Breast epithelium (tissue), 4 donors: Measurements from ENCODE around the gene AHRR. TPM values are rescaled to one million over a fixed set of nuclear protein-coding genes. Genes with fewer than 3 reads are reported as not detected.
A peak's percentile ranks its signal among the peaks of the same experiment; 100 is the strongest.

Source experiments
- DNase-seq, 2 donors: peaks; one replicate each; pipeline ENCODE4 v3.0.0-alpha.2; 2019; ENCODE audit warnings: low spot score in 2 of 2
- H3K27ac ChIP-seq, 2 donors: fragments of 200-600 bp; sonication (generic) in 1 of 2; one replicate each; pipeline ENCODE4 v1.5.1; 2016 to 2019; ENCODE audit warnings: mild to moderate bottlenecking in 1 of 2
- H3K27me3 ChIP-seq, 2 donors: fragments of 200-600 bp; sonication (generic) in 1 of 2; one replicate each; pipeline versions ENCODE4 v1.5.1 to v1.6.0; 2017 to 2019; ENCODE audit warnings: control low read depth in 1 of 2, mild to moderate bottlenecking in 1 of 2
- H3K36me3 ChIP-seq: fragments of 200-600 bp; one replicate; pipeline ENCODE4 v1.5.1; 2019
- H3K4me1 ChIP-seq, 2 donors: fragments of 200-600 bp; sonication (generic); one replicate each; pipeline ENCODE4 v1.5.1; 2016 to 2019; ENCODE audit warnings: control low read depth in 1 of 2
- H3K4me3 ChIP-seq, 3 donors: fragments of 200-600 bp; sonication (generic); 1 replicate in 2 of 3; 2 replicates in 1 of 3; pipeline ENCODE4 v1.5.1; 2016 to 2019; ENCODE audit warnings: mild to moderate bottlenecking in 3 of 3, moderate library complexity in 2 of 3
- H3K9me3 ChIP-seq, 2 donors: fragments of 200-600 bp; sonication (generic) in 1 of 2; one replicate each; pipeline ENCODE4 v1.5.1; 2016 to 2019; ENCODE audit warnings: control low read depth in 1 of 2
- POLR2A ChIP-seq: fragments of 450-650 bp; IDR thresholded peaks from one replicate; pipeline ENCODE4 v1.6.1; 2016; ENCODE audit warnings: antibody characterized with exemption, mild to moderate bottlenecking, moderate library complexity
- POLR2AphosphoS5 ChIP-seq, 3 donors: sonication (generic); formaldehyde crosslinking; IDR thresholded peaks; one replicate each; pipeline ENCODE4 v1.6.1; 2017; ENCODE audit warnings: antibody characterized with exemption in 3 of 3
- intact Hi-C: fragments of 100-400 bp; cut with DNase I; formaldehyde crosslinking; loops from one replicate; pipeline ENCODE4 v1.15.1; 2023; ENCODE audit warnings: low total_unique reads
- total RNA-seq, 3 donors: library from RNA; depleted of rRNA; stranded (reverse); fragments of >200 nt; gene quantifications; one replicate each; pipeline ENCODE4 v1.1.0, GENCODE V29; 2016
- TF ChIP-seq, protein P1 (sequence below), 3 donors: fragments of 450-650 bp; IDR thresholded peaks; one replicate each; pipeline ENCODE4 v1.5.1; 2016 to 2017; ENCODE audit warnings: antibody characterized with exemption in 3 of 3, mild to moderate bottlenecking in 3 of 3, moderate library complexity in 3 of 3

AHRR gene
- total RNA-seq, 3 donors from 2014 or later: 0.88 to 0.98 TPM; not detected in 1

DNA sequence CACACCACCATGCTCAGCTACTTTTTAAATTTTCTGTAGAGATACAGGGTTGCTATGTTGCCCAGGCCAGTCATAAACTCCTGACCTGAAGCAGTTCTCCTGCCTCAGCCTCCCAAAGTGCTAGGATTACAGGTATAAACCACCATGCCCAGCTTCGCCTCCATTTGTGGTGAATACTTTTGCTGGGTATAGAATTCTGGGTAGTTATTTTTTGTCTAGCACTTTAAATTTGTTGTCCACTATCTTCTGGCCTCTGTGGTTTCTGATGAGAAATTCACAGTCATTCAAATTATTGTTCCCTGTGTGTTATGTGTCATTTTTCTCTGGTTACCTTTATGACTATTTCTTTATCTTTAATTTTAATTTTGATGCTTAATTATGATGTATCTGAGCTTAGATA is 63.8 kb downstream of the AHRR start:
- Histone ChIP-seq H3K9me3 (peaks cover 8 to 17% of the 10 kb centered on the region in 2 donors), H3K4me3 (no peak overlapping the region), H3K36me3 (no peaks in the 10 kb centered on the region), H3K27me3 (no peaks in the 10 kb centered on the region), H3K27ac (no peak overlapping the region), H3K4me1 (no peaks in the 10 kb centered on the region)
- TF ChIP-seq POLR2A: no peak
- TF ChIP-seq, protein P1, sequence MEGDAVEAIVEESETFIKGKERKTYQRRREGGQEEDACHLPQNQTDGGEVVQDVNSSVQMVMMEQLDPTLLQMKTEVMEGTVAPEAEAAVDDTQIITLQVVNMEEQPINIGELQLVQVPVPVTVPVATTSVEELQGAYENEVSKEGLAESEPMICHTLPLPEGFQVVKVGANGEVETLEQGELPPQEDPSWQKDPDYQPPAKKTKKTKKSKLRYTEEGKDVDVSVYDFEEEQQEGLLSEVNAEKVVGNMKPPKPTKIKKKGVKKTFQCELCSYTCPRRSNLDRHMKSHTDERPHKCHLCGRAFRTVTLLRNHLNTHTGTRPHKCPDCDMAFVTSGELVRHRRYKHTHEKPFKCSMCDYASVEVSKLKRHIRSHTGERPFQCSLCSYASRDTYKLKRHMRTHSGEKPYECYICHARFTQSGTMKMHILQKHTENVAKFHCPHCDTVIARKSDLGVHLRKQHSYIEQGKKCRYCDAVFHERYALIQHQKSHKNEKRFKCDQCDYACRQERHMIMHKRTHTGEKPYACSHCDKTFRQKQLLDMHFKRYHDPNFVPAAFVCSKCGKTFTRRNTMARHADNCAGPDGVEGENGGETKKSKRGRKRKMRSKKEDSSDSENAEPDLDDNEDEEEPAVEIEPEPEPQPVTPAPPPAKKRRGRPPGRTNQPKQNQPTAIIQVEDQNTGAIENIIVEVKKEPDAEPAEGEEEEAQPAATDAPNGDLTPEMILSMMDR (IDR thresholded peaks at IDR 0.05): no peak
- TF ChIP-seq POLR2AphosphoS5 (IDR thresholded peaks at IDR 0.05): no peak
- intact Hi-C loops: no loop called here
- no peak for DNase-seq

DNA sequence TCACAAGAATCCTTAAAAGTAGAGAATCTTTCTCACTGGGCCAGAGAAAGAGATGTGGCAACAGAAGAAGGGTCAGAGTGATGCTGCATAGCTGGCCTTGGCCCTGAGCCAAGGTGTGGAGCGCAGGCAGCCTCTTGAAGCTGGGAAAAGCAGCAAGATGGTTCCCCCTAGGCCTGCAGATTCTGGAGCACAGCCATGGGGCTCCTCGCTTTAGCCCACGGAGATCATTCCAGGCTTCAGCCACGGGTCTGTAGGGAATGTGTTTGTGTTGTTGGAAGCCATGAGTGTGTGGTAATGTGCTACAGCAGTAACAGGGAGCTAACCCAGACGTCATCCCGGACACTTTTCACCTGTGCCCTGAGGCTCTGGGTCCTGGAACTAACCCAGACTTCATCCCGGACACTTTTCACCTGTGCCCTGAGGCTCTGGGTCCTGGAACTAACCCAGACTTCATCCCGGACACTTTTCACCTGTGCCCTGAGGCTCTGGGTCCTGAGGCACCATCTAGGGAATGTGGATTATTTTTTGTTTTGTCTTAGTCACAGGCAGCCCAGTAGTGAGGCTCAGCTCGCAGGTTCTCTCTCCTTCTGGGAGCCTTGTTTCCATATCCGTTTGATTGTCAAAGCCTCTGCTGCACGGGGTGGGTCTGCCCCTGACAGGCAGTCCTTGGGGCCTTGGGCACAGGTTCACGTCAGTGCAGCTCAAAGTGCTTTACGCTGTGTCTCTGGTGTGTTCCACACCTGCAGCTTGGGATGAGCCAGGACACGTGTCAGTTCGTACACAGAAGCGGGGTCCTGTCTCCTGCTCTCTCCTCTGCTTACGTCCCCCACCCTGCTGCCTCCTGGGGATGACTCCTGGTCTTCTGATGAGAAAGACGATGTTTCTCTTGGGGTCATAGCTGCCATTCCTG is 65.2 kb downstream of the AHRR start:
- Histone ChIP-seq H3K9me3 (peaks cover 8 to 16% of the 10 kb centered on the region in 2 donors), H3K36me3 (no peaks in the 10 kb centered on the region), H3K4me1 (no peaks in the 10 kb centered on the region), H3K4me3 (peak overlapping the region in 1 of 3 donors; percentile 25), H3K27ac (peak overlapping the region in 1 of 2 donors; percentile 42), H3K27me3 (no peaks in the 10 kb centered on the region)
- DNase-seq: peak in 1 of 2 donors; percentile 18
- TF ChIP-seq POLR2AphosphoS5 (IDR thresholded peaks at IDR 0.05) (no peak), POLR2A (no peak)
- TF ChIP-seq, protein P1 (IDR thresholded peaks at IDR 0.05): no peak
- intact Hi-C loops: no loop called here

DNA sequence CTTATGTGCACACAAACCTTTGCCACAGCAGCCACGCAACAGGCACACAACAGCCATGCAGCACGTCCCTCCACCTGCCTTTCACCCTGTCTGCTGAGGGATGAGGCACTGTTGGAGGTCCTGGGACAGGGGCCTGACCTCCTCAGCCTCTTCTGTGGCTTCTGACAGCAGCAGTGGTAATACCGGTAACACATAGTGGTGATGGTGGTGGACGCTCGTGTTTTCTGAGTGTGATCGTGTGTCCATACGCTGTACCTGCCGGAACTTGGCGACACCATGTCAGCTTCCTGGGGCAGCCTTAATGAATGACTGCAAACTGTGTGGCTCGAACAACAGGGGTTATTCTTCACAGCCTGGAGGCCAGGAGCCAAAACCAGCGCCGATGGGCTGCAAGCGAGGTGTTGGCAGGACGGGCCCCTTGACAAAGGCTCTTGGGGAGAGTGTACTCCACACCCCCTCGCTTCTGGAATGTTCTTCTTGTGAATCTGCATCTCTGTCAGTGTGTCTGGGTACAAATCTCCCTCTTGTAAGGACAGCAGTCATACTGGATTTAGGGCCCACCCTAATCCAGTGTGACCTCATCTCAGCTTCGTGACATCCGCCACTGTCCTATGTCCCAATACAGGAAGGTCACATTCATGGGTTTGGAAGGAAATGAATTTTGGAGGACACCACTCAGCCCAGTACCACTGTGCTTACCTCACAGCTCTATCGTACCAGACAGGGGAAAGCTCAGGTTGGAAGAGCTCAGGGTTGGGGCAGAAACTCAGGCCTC is 66.2 kb downstream of the AHRR start:
- TF ChIP-seq POLR2A (no peak), POLR2AphosphoS5 (IDR thresholded peaks at IDR 0.05) (no peak)
- TF ChIP-seq, protein P1 (IDR thresholded peaks at IDR 0.05): no peak
- Histone ChIP-seq H3K27ac (no peak overlapping the region), H3K4me3 (no peak overlapping the region), H3K27me3 (no peaks in the 10 kb centered on the region), H3K36me3 (no peaks in the 10 kb centered on the region), H3K4me1 (no peaks in the 10 kb centered on the region), H3K9me3 (peaks cover 8 to 12% of the 10 kb centered on the region in 2 donors)
- intact Hi-C loops: no loop called here
- DNase-seq: peak in 1 of 2 donors; percentile 13

DNA sequence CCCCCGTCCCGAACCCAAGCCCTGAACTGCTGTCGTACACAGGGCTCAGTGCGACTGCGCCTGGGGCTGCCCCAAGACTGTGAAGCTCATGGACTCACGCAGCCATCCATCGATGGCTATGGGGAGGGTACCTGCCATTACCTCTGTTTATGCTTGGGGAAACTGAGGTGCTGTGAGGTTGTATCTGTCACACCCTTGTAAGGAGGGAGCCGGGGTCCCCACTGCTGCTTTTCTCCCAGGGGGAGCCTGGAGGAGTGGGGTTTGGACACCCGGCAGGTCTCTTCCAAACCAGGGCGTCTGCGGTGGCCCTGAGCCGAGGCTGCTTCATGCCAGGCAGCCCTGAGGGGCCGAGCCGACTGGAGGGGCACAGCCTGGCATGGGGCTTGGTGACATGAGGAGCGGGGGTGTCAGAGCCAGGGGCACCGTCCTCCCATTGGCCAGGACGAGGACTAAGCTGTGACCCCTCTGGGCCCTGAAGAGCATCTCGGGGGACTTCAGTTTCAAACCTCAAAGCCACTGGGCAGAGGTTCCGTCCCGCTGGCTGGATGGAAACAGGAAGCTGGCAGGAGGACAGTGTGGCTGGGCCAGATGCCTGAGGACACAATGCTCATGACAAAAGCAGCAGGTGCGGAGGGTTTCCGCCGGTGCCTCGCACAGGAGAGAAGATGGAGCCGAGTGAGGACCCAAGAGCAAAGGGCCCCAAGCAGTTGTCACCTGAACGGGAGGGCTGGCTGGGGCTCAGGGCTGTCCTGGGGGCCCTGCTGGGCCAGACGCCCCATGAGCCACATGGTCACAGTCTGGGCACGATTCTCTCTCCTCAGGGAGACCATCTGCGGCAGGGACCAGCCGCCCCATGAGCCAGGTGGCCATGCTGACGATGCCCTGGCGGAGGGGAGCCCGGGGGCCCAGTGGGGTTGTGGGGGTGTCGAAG is 67.0 kb downstream of the AHRR start:
- no peaks in the 10 kb centered on the region for H3K27me3 ChIP-seq
- H3K4me3 ChIP-seq: no peak overlapping the region
- no peaks in the 10 kb centered on the region for H3K4me1 ChIP-seq
- intact Hi-C loops: no loop called here
- H3K36me3 ChIP-seq: no peaks in the 10 kb centered on the region
- peak in 1 of 2 donors; percentile 41 for DNase-seq
- H3K27ac ChIP-seq: no peak overlapping the region
- TF ChIP-seq, protein P1 (IDR thresholded peaks at IDR 0.05): no peak
- TF ChIP-seq POLR2A (no peak), POLR2AphosphoS5 (IDR thresholded peaks at IDR 0.05) (no peak)
- peaks cover 8 to 12% of the 10 kb centered on the region in 2 donors for H3K9me3 ChIP-seq
